IMR-90 (cell line): ENCODE measurements around the gene TRIO. TPM values are rescaled to one million over a fixed set of nuclear protein-coding genes. Genes with fewer than 3 reads are reported as not detected.

Experiments
- ATAC-seq: fragments of 200-7000 bp; cut with Tn5 transposase; 2 replicates; pipeline ENCODE4 v1.9.1; 2020; ENCODE audit warnings: low read depth, mild to moderate bottlenecking, moderate library complexity
- BruUV-seq: library from RNA; stranded (reverse); fragments of 400-500 nt; replicated peaks from 2 replicates; lab custom pipeline; 2021; lab: Mats Ljungman, UMichigan
- CTCF ChIA-PET: fragments of 300-600 bp; formaldehyde crosslinking; extraction: SDS; loops from one replicate; lab custom pipeline; 2021; ENCODE audit warnings: antibody characterized with exemption; lab: Yijun Ruan, JAX
- POLR2A ChIA-PET: fragments of 300-600 bp; sonication (Branson Sonifier 250); formaldehyde crosslinking; loops from one replicate; lab custom pipeline; 2022; ENCODE audit warnings: antibody characterized with exemption; ENCODE audit not compliant: unreplicated experiment; lab: Charles Lee
- DNase-seq: peaks from one replicate; pipeline ENCODE4 v3.0.0; 2013
- H2AFZ ChIP-seq: replicated peaks from 2 replicates; pipeline ENCODE3; 2013; ENCODE audit warnings: low read length, mild to moderate bottlenecking; ENCODE audit not compliant: poor library complexity
- H2AK5ac ChIP-seq: 2 replicates; pipeline ENCODE4 v1.6.1; 2013; ENCODE audit warnings: low read depth, low read length, inconsistent platforms
- H2AK9ac ChIP-seq: replicated peaks from 2 replicates; pipeline ENCODE3; 2013; ENCODE audit warnings: mild to moderate bottlenecking, low read depth, low read length, moderate library complexity; ENCODE audit not compliant: poor library complexity
- H2BK120ac ChIP-seq: 2 replicates; pipeline ENCODE4 v1.6.1; 2013; ENCODE audit warnings: low read depth, low read length, inconsistent platforms
- H2BK15ac ChIP-seq: 3 replicates; pipeline ENCODE4 v1.6.1; 2013; ENCODE audit warnings: low read depth, low read length, inconsistent platforms
- H2BK20ac ChIP-seq: 2 replicates; pipeline ENCODE4 v1.6.1; 2013; ENCODE audit warnings: low read depth, mild to moderate bottlenecking, inconsistent platforms, low read length, moderate library complexity
- H2BK5ac ChIP-seq: 2 replicates; pipeline ENCODE4 v1.6.1; 2013; ENCODE audit warnings: mild to moderate bottlenecking, low read depth, low read length, inconsistent platforms; ENCODE audit not compliant: poor library complexity, severe bottlenecking
- H3K14ac ChIP-seq: replicated peaks from 2 replicates; pipeline ENCODE4 v1.6.1; 2013; ENCODE audit warnings: low read depth, low read length, inconsistent platforms
- H3K18ac ChIP-seq: 2 replicates; pipeline ENCODE4 v1.6.1; 2013; ENCODE audit warnings: low read depth, low read length, control low read depth
- H3K23ac ChIP-seq: 2 replicates; pipeline ENCODE4 v1.6.1; 2013; ENCODE audit warnings: low read depth, low read length, inconsistent platforms
- H3K27ac ChIP-seq: 2 replicates; pipeline ENCODE4 v1.5.1; 2013; ENCODE audit warnings: mild to moderate bottlenecking, control low read depth, low read length; ENCODE audit not compliant: insufficient read depth
- H3K27me3 ChIP-seq: 2 replicates; pipeline ENCODE4 v1.6.1; 2013; ENCODE audit warnings: low read length; ENCODE audit not compliant: control insufficient read depth, insufficient read depth
- H3K36me3 ChIP-seq: 2 replicates; pipeline ENCODE4 v1.6.1; 2013; ENCODE audit warnings: low read length, mixed read lengths; ENCODE audit not compliant: control insufficient read depth, insufficient read depth
- H3K4ac ChIP-seq: 2 replicates; pipeline ENCODE4 v1.6.1; 2013; ENCODE audit warnings: low read depth, low read length, inconsistent platforms
- H3K4me1 ChIP-seq: 2 replicates; pipeline ENCODE4 v1.6.1; 2013; ENCODE audit warnings: low read length, mixed read lengths; ENCODE audit not compliant: control insufficient read depth, insufficient read depth
- H3K4me2 ChIP-seq: 2 replicates; pipeline ENCODE4 v1.6.1; 2013; ENCODE audit warnings: low read depth, mild to moderate bottlenecking, control low read depth, low read length, moderate library complexity
- H3K4me3 ChIP-seq: 2 replicates; pipeline ENCODE4 v1.5.1; 2013; ENCODE audit warnings: low read depth, mild to moderate bottlenecking, control low read depth, low read length, moderate library complexity; ENCODE audit not compliant: insufficient read depth
- H3K56ac ChIP-seq: 2 replicates; pipeline ENCODE4 v1.6.1; 2013; ENCODE audit warnings: low read length, inconsistent platforms; ENCODE audit not compliant: insufficient read depth; ENCODE audit errors: extremely low read depth
- H3K79me1 ChIP-seq, 2 experiments: 2 replicates each; pipeline ENCODE4 v1.6.1; 2013; ENCODE audit warnings: low read length in 2 of 2, inconsistent platforms in 1 of 2, low read depth in 1 of 2
- H3K9ac ChIP-seq: 2 replicates; pipeline ENCODE4 v1.6.1; 2013; ENCODE audit warnings: low read depth, low read length, control low read depth
- H3K9me1 ChIP-seq: 2 replicates; pipeline ENCODE4 v1.6.1; 2013; ENCODE audit warnings: low read length, inconsistent platforms; ENCODE audit not compliant: insufficient read depth
- H3K9me3 ChIP-seq: 2 replicates; pipeline ENCODE4 v1.6.1; 2013; ENCODE audit warnings: low read length; ENCODE audit not compliant: control insufficient read depth, insufficient read depth
- H4K20me1 ChIP-seq: 2 replicates; pipeline ENCODE4 v1.6.1; 2013; ENCODE audit warnings: low read length, inconsistent platforms; ENCODE audit not compliant: insufficient read depth
- H4K5ac ChIP-seq: 2 replicates; pipeline ENCODE4 v1.6.1; 2013; ENCODE audit warnings: mild to moderate bottlenecking, low read depth, low read length, control low read depth
- H4K8ac ChIP-seq, 2 experiments: 2 replicates each; pipeline ENCODE4 v1.6.1; 2013; ENCODE audit warnings: low read depth in 2 of 2, low read length in 2 of 2, control low read depth in 1 of 2, inconsistent platforms in 1 of 2
- H4K91ac ChIP-seq: 2 replicates; pipeline ENCODE4 v1.6.1; 2013; ENCODE audit warnings: low read depth, low read length, inconsistent platforms; ENCODE audit not compliant: insufficient read depth
- MAFK ChIP-seq: IDR thresholded peaks from 2 replicates; pipeline ENCODE4 v1.6.1; 2012; ENCODE audit warnings: low read depth, low read length, improper control_type of control experiment
- NFE2L2 ChIP-seq: fragments of 150-350 bp; IDR thresholded peaks from 2 replicates; pipeline ENCODE4 v1.6.1; 2016; ENCODE audit warnings: low read depth, mild to moderate bottlenecking, low read length
- USF2 ChIP-seq: fragments of 150-350 bp; IDR thresholded peaks from 2 replicates; pipeline ENCODE4 v1.6.1; 2017; ENCODE audit warnings: mild to moderate bottlenecking, antibody characterized with exemption, low read length, low read depth
- WGBS, 2 experiments: methylation state at CpG; one replicate each; pipeline versions ENCODE4 v1.1.5 to v1.1.7; 2013; ENCODE audit warnings: missing lambda C conversion rate in 2 of 2; ENCODE audit not compliant: insufficient read length in 1 of 2; ENCODE audit errors: extremely low coverage in 2 of 2; 5-methylcytosine and 5-hydroxymethylcytosine counted together
- dilution Hi-C: fragments of 300-500 bp; cut with HindIII; formaldehyde crosslinking; loops from one replicate; pipeline ENCODE4 v1.14.3; 2018; ENCODE audit warnings: low sequenced_read_pairs; ENCODE audit not compliant: unreplicated experiment
- in situ Hi-C: fragments of 300-500 bp; cut with MboI; formaldehyde crosslinking; loops from 3 replicates; pipeline ENCODE4 v1.14.3; 2019; ENCODE audit warnings: low sequenced_read_pairs, inconsistent platforms, mixed read lengths
- intact Hi-C: fragments of 100-400 bp; cut with micrococcal nuclease; formaldehyde crosslinking; loops from 2 replicates; pipeline ENCODE4 v1.10.0; 2022
- polyA plus RNA-seq, 3 experiments: library from polyadenylated mRNA; depleted of rRNA; stranded (reverse); fragments of >200 nt; gene quantifications; 2 replicates each; pipeline ENCODE4 v1.2.3, GENCODE V29; 2012; ENCODE audit warnings: low replicate concordance in 1 of 3
- total RNA-seq: library from RNA; depleted of rRNA; stranded (reverse); fragments of >200 nt; gene quantifications from 2 replicates; pipeline ENCODE4 v1.2.3, GENCODE V29; 2012

Gene TRIO
- total and polyA plus RNA-seq, 2 of the 4 experiments (the other 2 are of a cell fraction) = 206 to 522 TPM

- peaks cover 0 to 10% of the 10 kb centered on the region in 2 experiments; a peak in 2 of 4 replicates for H3K79me1 ChIP-seq
- H4K8ac ChIP-seq = peak overlapping the region; percentile 87 to 95
- H3K27me3 ChIP-seq = no peaks in the 10 kb centered on the region
- no peaks in the 10 kb centered on the region for H3K9me3 ChIP-seq
- H2BK20ac ChIP-seq = peak overlapping the region; percentile 85
- peak overlapping the region; percentile 92 for H3K18ac ChIP-seq
- intact Hi-C loops = no loop called here
- ATAC-seq = no peak
- H4K5ac ChIP-seq = peak overlapping the region; percentile 97
- peak overlapping the region; percentile 93 for H2BK120ac ChIP-seq
- H2AK5ac ChIP-seq = peak overlapping the region; percentile 100
- no TSS peak for BruUV-seq
- DNase-seq = no peak
- H3K27ac ChIP-seq = peak overlapping the region; percentile 96
- peak overlapping the region; percentile 45 for H3K56ac ChIP-seq
- no peak for TF ChIP-seq NFE2L2
- TF ChIP-seq MAFK = 0 out of 2 replicates have a peak, but pooled peaks have one; percentile 1
- no peak for TF ChIP-seq USF2
- no peak overlapping the region for H2AFZ ChIP-seq
- peaks cover 8% of the 10 kb centered on the region for H3K36me3 ChIP-seq
- WGBS, 2 experiments = 100% methylated on average over 2 of the region's 7 CpGs; no CpG with 5 or more reads in 1 of the 2 experiments
- peak overlapping the region; percentile 96 for H4K91ac ChIP-seq
- peaks cover 74% of the 10 kb centered on the region for H4K20me1 ChIP-seq
- in situ Hi-C loops = no loop called here
- H3K4me1 ChIP-seq = peaks cover 47% of the 10 kb centered on the region
- H2BK5ac ChIP-seq = peak overlapping the region; percentile 100
- H3K14ac ChIP-seq = peak overlapping the region; percentile 97
- peaks cover 31% of the 10 kb centered on the region for H3K9me1 ChIP-seq
- H3K9ac ChIP-seq = peak overlapping the region; percentile 78
- H2AK9ac ChIP-seq = peak overlapping the region; percentile 66
- CTCF ChIA-PET = interaction anchor here (0.5 kb wide), 1 partner anchor 179 kb away, joined by 3 read pairs; no protein-coding TSS in a partner anchor
- peak overlapping the region; percentile 71 for H3K4me2 ChIP-seq
- peak overlapping the region; percentile 98 for H3K23ac ChIP-seq
- dilution Hi-C loops = no loop called here
- H3K4me3 ChIP-seq = no peak overlapping the region
- H2BK15ac ChIP-seq = peak overlapping the region; percentile 89; the same call in 2 of the 3 replicates
- H3K4ac ChIP-seq = peak overlapping the region; percentile 98
- POLR2A ChIA-PET = no interaction called here
These were observed 40.9 kb downstream of the TRIO start for GRCh38 chr5:14184082-14184481.
